GM19328 (cell line): ENCODE results near the gene MPO.

ENCODE experiments used
- ATAC-seq: cut with Tn5 transposase; IDR thresholded peaks from one replicate; pipeline ENCODE4 v1.9.1; 2021; ENCODE audit warnings: mild to moderate bottlenecking, moderate library complexity; ENCODE audit not compliant: unreplicated experiment

The MPO gene

GRCh38 chr17:58280480-58281217, at the start of gene MPO:
Gene MPO, minus strand, starts transcription at chr17:58280935. Its CDS starts 177 bp downstream, at chr17:58280758.
- ATAC-seq, result no peak

GRCh38 chr17:58329810-58330537, 49.2 kb upstream of the MPO start:
- peak; percentile 18 for ATAC-seq

- ATAC-seq, result peak; percentile 43
These were observed 48.5 kb upstream of the MPO start for GRCh38 chr17:58329035-58329809.

GRCh38 chr17:58328195-58329034, 47.7 kb upstream of the MPO start, which contains the start of gene TSPOAP1:
Gene TSPOAP1, minus strand, starts transcription at chr17:58328795. Its CDS starts 875 bp downstream, at chr17:58327920.
- no peak for ATAC-seq

- ATAC-seq, result no peak
These were observed 46.8 kb upstream of the MPO start for GRCh38 chr17:58327363-58328194.

GRCh38 chr17:58326609-58327362, 46.1 kb upstream of the MPO start:
- ATAC-seq, result no peak

GRCh38 chr17:58325976-58326468, 45.3 kb upstream of the MPO start:
- no peak for ATAC-seq

GRCh38 chr17:58325289-58325726, 44.6 kb upstream of the MPO start:
- no peak for ATAC-seq

GRCh38 chr17:58324409-58325288, 43.9 kb upstream of the MPO start:
- no peak for ATAC-seq

- ATAC-seq, result no peak
These were observed 43.3 kb upstream of the MPO start for GRCh38 chr17:58324056-58324408.

- no peak for ATAC-seq
These were observed 42.8 kb upstream of the MPO start for GRCh38 chr17:58323366-58324055.

- no peak for ATAC-seq
These were observed 41.9 kb upstream of the MPO start for GRCh38 chr17:58322581-58323185.

- no peak for ATAC-seq
These were observed 41.1 kb upstream of the MPO start for GRCh38 chr17:58321571-58322525.

- ATAC-seq, result no peak
These were observed 40.0 kb upstream of the MPO start for GRCh38 chr17:58320570-58321323.

- ATAC-seq, result no peak
These were observed 39.4 kb upstream of the MPO start for GRCh38 chr17:58320163-58320558.
